Right ventricle myocardium superior (tissue), 1 donor: Measurements from ENCODE around the gene SMG5. TPM values are rescaled to one million over a fixed set of nuclear protein-coding genes. Genes with fewer than 3 reads are reported as not detected.
A peak's percentile ranks its signal among the peaks of the same experiment; 100 is the strongest.

Experiments
- ATAC-seq: fragments of 200-7000 bp; cut with Tn5 transposase; one replicate; pipeline ENCODE4 v1.9.1; 2020; ENCODE audit warnings: mild to moderate bottlenecking; ENCODE audit not compliant: poor library complexity
- DNase-seq: peaks from one replicate; pipeline ENCODE4 v3.0.0-alpha.2; 2020
- intact Hi-C: fragments of 100-400 bp; cut with DNase I; formaldehyde crosslinking; loops from one replicate; pipeline ENCODE4 v1.11.2; 2022
- total RNA-seq: library from RNA; stranded (reverse); fragmentation: NEBNext Ultra II Directional; extraction: Animal tissue kit (Norgen Biotek cat#: 25700); gene quantifications from one replicate; pipeline ENCODE4 v1.2.1, GENCODE V29; 2021
- donor health status: DM: no; HTN: yes; CAD: no; lungs with severe emphysema.

The SMG5 gene
- total RNA-seq, 1 donor from 2014 or later: 82.4 TPM

DNA sequence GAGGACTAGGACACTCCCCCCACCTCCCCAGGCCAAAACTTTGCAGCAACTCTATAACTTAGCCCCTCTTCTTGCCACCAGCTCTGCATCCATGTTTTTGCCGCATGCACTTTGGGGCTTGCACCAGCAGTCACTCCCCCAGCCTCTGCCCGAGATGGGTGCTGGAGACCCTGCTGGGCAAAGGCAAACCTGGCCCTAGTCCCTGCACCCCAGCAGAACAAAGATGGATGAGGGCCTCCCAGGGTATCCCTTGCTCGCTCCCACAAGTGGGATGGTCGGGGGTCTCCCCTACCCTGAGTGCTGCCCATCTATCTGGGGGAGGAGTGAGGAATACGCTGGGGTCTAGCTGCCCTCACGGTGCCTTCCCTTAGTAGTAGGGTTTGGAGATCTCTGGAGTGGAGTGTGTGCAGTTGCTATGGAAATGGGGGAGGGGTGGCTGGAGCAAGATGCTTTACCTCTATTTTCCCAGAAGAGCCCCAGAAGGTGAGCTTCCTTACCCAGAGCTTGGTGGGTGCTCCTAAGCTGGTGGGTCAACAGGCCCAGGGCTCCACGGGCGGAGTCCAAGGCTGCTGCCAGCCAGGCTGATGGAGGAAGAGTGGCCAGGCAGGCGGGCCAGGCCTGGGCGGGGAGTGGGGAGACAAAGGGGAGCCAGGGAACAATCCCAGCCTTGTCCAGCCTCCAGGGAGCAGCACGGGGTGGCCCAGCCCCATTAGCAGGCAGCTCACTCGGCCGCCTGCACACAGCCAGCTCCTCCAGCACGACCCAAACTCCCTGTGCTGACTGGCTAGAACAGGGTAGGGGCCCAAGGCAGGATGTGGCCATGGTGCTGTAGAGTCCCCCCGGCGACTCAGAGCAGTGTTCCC lies 34.9 kb downstream of the SMG5 start, which contains the start of gene PAQR6:
PAQR6 (minus strand) TSS at position 597 of the 863 bp plus-strand sequence. CDS start 1,325 bp downstream, outside the sequence.
- DNase-seq: peak; percentile 60
- intact Hi-C loops: no loop called here
- ATAC-seq: peak; percentile 27

DNA sequence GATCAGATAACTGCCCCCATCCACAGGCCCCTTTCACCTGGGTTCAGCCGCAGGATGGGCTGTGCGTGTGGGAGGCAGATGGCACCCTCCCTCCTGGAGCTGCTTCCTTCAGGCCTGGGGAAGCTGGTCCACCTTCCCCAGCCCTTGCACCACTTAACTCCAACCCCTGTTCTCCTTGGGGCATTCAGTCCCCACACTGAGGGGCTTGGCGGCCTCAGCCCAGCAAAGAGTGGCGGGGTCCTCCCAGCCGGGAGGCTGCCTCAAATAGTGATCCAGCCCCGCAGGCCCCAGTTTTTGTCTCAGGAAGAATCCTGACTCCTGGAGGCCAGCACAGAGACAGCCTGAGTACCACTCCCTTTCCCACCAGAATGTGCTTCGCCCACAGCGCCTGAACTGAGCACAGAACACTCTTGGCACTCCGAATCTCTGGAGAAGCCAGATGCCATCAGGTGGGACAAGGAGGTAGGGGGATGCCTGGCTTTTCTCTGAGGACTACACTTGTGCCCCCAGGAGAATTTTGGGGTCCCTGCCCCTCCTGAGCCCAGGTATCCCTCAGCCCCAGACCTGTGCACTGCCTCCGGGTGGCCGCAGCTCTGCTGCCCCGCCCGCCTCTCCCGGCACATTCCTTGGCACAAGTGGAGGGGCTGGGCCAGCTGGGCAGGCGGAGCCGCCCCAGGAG lies 35.7 kb downstream of the SMG5 start:
- peak; percentile 56 for DNase-seq
- intact Hi-C loops: no loop called here

GRCh38 chr1:156246241-156246780 lies 36.3 kb downstream of the SMG5 start:
- DNase-seq (no peak), ATAC-seq (no peak)
- intact Hi-C loops: no loop called here

More for the DNA sequence above, 35.7 kb downstream of the SMG5 start:
- peak; percentile 51 for ATAC-seq

GRCh38 chr1:156245451-156246232 lies 37.0 kb downstream of the SMG5 start:
- intact Hi-C loops: no loop called here
- DNase-seq (no peak), ATAC-seq (peak; percentile 11)

DNA sequence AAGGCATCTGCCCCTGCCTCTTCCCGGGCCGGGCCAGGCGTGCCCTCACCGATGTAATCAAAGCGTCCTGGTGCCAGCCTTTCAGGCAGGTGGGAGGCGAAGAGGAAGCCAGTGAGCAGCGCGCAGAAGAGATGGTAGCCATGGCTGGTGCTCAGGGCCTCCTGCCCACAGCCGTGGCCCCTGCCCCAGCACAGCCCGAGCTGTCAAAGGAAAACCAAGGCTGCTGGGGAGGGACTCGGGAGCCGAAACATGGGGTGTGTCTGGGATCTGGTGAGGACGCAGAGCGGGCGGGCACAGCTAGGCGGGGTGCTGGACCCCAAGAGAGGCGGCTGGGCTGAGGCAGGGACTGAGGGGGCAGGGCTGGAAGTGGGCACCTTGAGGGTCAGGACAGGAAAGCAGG lies 37.9 kb downstream of the SMG5 start:
- DNase-seq (no peak), ATAC-seq (no peak)
- intact Hi-C loops: no loop called here

GRCh38 chr1:156244126-156244525 lies 38.5 kb downstream of the SMG5 start:
- no peak for ATAC-seq
- DNase-seq: no peak
- intact Hi-C loops: no loop called here

DNA sequence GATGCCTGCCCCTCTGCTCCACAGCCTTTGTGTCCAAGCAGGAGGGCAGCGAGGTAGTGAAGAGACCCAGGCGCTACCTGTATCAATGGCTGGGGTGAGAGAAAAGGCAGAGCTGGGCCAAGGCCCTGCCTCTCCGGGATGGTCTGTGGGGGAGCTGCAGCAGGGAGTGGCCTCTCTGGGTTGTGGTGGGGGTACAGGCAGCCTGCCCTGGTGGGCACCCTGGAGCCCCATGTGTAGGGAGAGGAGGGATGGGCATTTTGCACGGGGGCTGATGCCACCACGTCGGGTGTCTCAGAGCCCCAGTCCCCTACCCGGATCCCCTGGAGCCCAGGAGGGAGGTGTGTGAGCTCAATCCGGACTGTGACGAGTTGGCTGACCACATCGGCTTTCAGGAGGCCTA lies 39.9 kb downstream of the SMG5 start:
- DNase-seq: no peak
- intact Hi-C loops: no loop called here
- no peak for ATAC-seq

- intact Hi-C loops: no loop called here
- no peak for DNase-seq
- ATAC-seq: no peak
These were observed 40.7 kb downstream of the SMG5 start, which contains the start of gene BGLAP for GRCh38 chr1:156241926-156242325. TSS of gene BGLAP (plus strand) at chr1:156242184. CDS start at chr1:156242232, 48 bp downstream.

GRCh38 chr1:156241311-156241811 lies 41.3 kb downstream of the SMG5 start:
- ATAC-seq (no peak), DNase-seq (no peak)
- intact Hi-C loops: no loop called here

DNA sequence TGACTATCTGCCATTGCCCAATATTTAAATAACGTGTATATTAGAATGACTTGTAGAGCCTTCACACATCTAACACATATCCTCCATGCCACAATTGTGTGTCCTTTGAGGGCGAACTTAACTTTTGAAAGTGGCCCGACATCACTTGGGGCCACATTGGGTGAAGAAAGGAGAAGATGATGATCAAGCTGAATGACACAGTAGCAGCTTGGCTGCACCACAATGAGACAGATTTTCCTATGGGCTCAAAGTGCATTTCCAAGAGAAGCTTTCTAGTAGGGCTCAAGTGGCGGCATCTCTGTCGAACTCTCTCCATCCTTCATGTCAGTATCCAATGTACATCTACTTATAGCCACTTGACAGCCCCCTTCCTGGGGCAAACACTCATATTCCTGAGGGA lies 44.4 kb downstream of the SMG5 start:
- no peak for DNase-seq
- intact Hi-C loops: no loop called here
- ATAC-seq: no peak

DNA sequence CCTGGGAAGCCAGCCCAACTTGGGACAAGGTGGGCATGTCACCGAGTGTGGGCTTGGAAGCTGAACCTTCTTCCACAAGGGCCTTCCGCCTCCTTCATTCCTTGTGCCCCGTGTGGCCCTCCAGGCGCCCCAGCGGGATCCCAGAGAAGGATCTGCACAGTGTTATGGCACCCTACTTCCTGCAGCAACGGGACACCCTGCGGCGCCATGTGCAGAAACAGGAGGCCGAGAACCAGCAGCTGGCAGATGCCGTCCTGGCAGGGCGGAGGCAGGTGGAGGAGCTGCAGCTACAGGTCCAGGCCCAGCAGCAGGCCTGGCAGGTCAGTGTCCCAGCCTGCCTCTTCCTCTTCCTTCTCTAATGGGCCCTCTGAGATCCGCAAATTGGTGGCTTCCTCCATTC lies 46.5 kb downstream of the SMG5 start:
- no peak for DNase-seq
- no peak for ATAC-seq
- intact Hi-C loops: no loop called here

DNA sequence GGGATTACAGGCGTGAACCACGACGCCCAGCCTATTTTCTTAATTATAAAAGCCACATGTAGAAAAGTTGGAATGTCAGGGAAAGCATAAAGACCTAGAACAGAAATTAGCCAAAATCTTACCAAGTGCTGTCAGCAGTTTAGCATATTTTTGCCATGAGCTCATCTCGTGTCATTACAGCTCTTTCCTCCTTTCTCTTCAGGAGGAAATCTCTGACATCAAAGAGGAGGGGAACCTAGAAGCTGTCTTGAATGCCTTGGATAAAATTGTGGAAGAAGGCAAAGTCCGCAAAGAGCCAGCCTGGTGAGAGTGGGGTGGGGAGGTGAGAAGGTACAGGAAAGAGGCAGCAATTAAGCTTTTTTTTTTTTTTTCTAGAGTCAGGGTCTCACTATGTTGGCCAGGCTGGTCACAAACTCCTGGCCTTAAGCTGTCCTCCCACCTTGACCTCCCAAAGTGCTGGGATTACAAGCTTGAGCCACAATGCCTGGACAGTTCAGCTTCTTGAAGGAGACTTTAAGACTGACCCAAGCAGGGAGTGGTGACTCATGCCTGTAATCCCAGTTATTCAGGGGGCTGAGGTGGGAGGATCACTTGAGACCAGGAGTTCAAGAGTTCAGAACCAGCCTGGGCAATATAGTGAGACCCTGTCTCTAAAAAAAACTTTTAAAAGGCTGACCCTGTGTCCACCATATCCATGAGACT lies 49.0 kb downstream of the SMG5 start:
- no peak for ATAC-seq
- no peak for DNase-seq
- intact Hi-C loops: no loop called here

DNA sequence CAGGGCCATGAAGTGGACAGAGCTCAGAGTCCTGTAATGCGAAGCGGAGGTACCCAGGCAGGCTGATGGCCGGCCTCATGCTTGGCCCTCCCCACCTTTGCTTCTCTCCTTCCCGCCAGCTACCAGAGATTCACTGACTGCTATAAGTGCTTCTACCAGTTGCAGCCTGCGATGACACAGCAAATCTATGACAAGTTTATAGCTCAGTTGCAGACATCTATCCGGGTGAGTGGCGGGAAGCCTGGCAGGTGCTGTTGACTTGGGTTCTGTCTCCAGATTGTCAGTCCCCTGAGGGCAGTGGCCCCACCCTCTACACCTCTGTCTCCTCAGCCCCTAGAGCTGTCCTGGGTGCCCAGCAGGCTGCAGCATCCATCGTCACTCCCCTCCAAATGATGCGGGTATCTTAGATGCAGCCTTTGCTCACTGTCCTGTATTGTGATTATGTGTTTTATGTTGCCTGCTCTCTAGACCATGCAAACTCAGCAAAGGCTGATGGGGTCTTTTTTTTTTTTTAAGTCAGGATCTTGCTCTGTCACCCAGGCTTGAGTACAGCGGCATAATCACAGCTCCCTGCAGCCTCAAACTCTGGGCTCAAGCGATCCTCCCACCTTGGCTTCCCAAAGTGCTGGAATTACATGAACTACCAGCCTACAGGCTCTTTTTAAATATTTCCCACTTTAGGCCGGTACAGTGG lies 50.3 kb downstream of the SMG5 start:
- intact Hi-C loops: no loop called here
- ATAC-seq (no peak), DNase-seq (no peak)

DNA sequence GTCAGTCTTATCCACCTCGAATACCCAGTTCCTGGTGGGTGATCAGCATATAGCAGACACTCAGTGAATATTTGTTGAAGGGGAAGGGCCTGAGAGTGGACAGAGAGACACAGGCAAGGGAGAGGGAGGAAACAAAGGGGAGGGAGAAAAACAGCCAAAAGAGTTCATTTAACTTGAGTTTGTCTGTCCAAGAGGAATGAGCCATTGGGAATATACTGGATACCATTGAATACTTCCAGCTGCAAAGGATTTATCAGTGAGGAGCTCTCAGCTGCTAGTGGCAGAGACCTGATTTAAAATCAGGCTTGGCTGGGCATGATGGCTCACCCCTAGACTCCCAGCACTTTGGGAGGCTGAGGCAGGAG lies 52.2 kb downstream of the SMG5 start:
- intact Hi-C loops: no loop called here
- no peak for DNase-seq
- no peak for ATAC-seq

DNA sequence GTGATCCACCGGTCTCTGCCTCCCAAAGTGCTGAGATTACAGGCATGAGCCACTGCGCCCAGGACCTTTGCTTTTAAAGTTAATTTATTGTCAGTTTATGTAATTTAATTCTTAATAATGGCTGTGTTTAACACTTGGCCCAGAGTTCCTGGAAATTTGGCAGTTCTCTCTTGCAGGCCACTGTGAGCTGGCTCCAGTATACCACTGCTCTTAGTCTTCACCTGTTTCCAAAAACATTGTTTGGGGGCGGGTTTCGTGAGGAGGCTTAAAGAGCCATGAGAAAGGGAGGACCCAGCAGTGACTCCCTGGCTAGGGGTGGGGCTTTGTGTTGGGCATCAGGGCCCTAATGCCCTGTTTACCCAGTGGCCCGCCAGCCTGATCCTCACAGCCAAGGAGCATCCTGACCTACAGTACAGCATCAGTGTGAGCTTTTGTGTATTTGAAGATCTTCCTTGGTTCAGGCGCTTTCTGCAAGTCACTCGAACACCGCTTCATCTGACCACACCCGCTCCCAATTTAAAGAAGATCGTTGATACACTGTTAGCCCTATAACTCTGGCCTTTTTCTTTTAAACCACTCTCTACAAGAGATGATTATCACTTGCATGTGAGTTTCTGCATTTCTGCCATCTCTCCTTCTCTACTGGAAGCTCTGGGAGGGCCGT lies 52.7 kb downstream of the SMG5 start:
- intact Hi-C loops: no loop called here
- no peak for ATAC-seq
- DNase-seq: no peak

DNA sequence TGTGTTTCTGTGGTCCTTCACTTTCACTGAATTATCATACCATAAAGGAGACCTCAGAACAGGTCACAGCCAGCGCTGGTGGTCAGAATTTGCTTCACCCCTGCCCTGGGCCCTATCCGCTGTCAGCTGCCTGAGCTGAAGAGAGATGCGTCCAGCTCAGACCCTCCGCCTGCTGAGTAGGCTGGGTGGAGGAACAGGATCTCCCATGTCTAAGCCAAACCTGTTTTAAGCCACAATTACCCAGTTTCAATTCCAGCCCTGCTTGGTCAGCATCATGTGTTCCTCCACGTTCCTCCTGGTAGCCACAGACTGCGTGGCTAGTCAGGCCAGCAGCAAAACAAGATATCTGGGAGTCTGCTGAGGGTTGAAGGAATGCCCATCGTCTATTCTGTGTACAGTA lies 54.1 kb downstream of the SMG5 start:
- ATAC-seq: no peak
- intact Hi-C loops: no loop called here
- DNase-seq: no peak

DNA sequence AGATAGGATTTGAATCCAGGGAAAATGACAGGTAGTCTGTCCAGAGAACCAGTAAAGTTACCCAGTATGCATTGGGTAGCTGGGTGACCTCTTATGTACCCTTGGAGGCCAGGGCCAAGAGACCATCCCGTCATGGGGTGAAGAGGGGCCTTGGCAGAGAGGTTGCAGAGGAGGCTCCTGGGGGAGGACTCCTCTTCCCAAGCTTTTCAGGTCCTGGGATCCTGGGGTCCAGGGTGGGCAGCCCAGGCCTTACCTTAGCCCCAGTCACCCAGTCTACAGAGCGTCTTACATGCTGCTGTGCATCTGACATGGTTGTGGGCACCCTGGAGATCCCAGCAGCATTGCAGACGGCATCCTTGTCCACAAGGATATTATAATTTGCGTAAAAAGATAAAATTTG lies 55.8 kb downstream of the SMG5 start:
- intact Hi-C loops: no loop called here
- DNase-seq: no peak
- ATAC-seq: no peak
